H9 (cell line): ENCODE measurements around the gene PPP4R3B. TPM values are rescaled to one million over a fixed set of nuclear protein-coding genes. Genes with fewer than 3 reads are reported as not detected.
"Not testable (repeated sequence)": the region's sequence is repeated elsewhere in the genome, so short reads cannot be mapped to it uniquely, and the experiment has no call there.

Source experiments
- DNase-seq: peaks from one replicate; pipeline ENCODE4 v3.0.0-alpha.2; 2017
- H2AFZ ChIP-seq: one replicate; pipeline ENCODE4 v1.6.1; 2013; ENCODE audit warnings: mild to moderate bottlenecking, low read length, control low read depth, moderate library complexity
- H2AK5ac ChIP-seq: 2 replicates; pipeline ENCODE4 v1.6.1; 2013; ENCODE audit warnings: low read length, control low read depth, mixed read lengths; ENCODE audit not compliant: insufficient read length
- H2BK120ac ChIP-seq: one replicate; pipeline ENCODE4 v1.6.1; 2013; ENCODE audit warnings: low read depth, mild to moderate bottlenecking, low read length, control low read depth, inconsistent platforms; ENCODE audit not compliant: poor library complexity, severe bottlenecking
- H2BK12ac ChIP-seq: 2 replicates; pipeline ENCODE4 v1.6.1; 2013; ENCODE audit warnings: low read length, control low read depth, mixed read lengths, low read depth; ENCODE audit not compliant: insufficient read length
- H2BK15ac ChIP-seq: 2 replicates; pipeline ENCODE4 v1.6.1; 2013; ENCODE audit warnings: low read depth, low read length, control low read depth
- H2BK20ac ChIP-seq: one replicate; pipeline ENCODE4 v1.6.1; 2013; ENCODE audit warnings: low read depth, mild to moderate bottlenecking, low read length, control low read depth, inconsistent platforms; ENCODE audit not compliant: poor library complexity, severe bottlenecking
- H2BK5ac ChIP-seq: 2 replicates; pipeline ENCODE4 v1.6.1; 2013; ENCODE audit warnings: low read length, control low read depth, mixed read lengths; ENCODE audit not compliant: insufficient read length
- H3K14ac ChIP-seq: 2 replicates; pipeline ENCODE4 v1.6.1; 2013; ENCODE audit warnings: low read length, control low read depth; ENCODE audit not compliant: insufficient read depth
- H3K18ac ChIP-seq: 2 replicates; pipeline ENCODE4 v1.6.1; 2013; ENCODE audit warnings: low read depth, mild to moderate bottlenecking, mixed read lengths, low read length, control low read depth; ENCODE audit not compliant: insufficient read length
- H3K23ac ChIP-seq: 2 replicates; pipeline ENCODE4 v1.6.1; 2013; ENCODE audit warnings: low read length, control low read depth, mixed read lengths, low read depth; ENCODE audit not compliant: insufficient read length
- H3K23me2 ChIP-seq: 2 replicates; pipeline ENCODE4 v1.6.1; 2013; ENCODE audit warnings: low read depth, mild to moderate bottlenecking, mixed read lengths, low read length, control low read depth; ENCODE audit not compliant: insufficient read length, poor library complexity, severe bottlenecking
- H3K27ac ChIP-seq: 2 replicates; pipeline ENCODE4 v1.5.1; 2013; ENCODE audit warnings: low read length, control low read depth, mixed read lengths, low read depth; ENCODE audit not compliant: insufficient read length
- H3K27me3 ChIP-seq: 2 replicates; pipeline ENCODE4 v1.6.1; 2013; ENCODE audit warnings: low read length, control low read depth, inconsistent platforms; ENCODE audit not compliant: insufficient read depth
- H3K4ac ChIP-seq: 2 replicates; pipeline ENCODE4 v1.6.1; 2013; ENCODE audit warnings: low read depth, mild to moderate bottlenecking, control low read depth, inconsistent platforms, low read length, moderate library complexity
- H3K4me1 ChIP-seq: 2 replicates; pipeline ENCODE4 v1.6.1; 2013; ENCODE audit warnings: low read length, control low read depth, inconsistent platforms; ENCODE audit not compliant: insufficient read depth
- H3K4me2 ChIP-seq: 2 replicates; pipeline ENCODE4 v1.6.1; 2013; ENCODE audit warnings: low read length, control low read depth, mixed read lengths; ENCODE audit not compliant: insufficient read length, insufficient read depth
- H3K56ac ChIP-seq: 2 replicates; pipeline ENCODE4 v1.6.1; 2013; ENCODE audit warnings: low read depth, mild to moderate bottlenecking, mixed read lengths, low read length, control low read depth; ENCODE audit not compliant: insufficient read length
- H3K79me1 ChIP-seq: 2 replicates; pipeline ENCODE4 v1.6.1; 2013; ENCODE audit warnings: low read depth, mild to moderate bottlenecking, moderate library complexity, low read length, control low read depth, inconsistent platforms; ENCODE audit not compliant: insufficient read depth, poor library complexity, severe bottlenecking
- H3K79me2 ChIP-seq: 2 replicates; pipeline ENCODE4 v1.6.1; 2013; ENCODE audit warnings: low read length, control low read depth, inconsistent platforms; ENCODE audit not compliant: insufficient read depth
- H3K9ac ChIP-seq: 2 replicates; pipeline ENCODE4 v1.6.1; 2013; ENCODE audit warnings: low read length, control low read depth, mixed read lengths; ENCODE audit not compliant: insufficient read length; ENCODE audit errors: extremely low read depth
- H3K9me3 ChIP-seq: one replicate; pipeline ENCODE4 v1.6.1; 2013; ENCODE audit warnings: low read depth, low read length, inconsistent platforms; ENCODE audit not compliant: control insufficient read depth
- H3T11ph ChIP-seq: one replicate; pipeline ENCODE4 v1.6.1; 2013; ENCODE audit warnings: mild to moderate bottlenecking, low read length, control low read depth, inconsistent platforms
- H4K20me1 ChIP-seq: one replicate; pipeline ENCODE4 v1.6.1; 2013; ENCODE audit not compliant: control insufficient read depth, insufficient read length, insufficient read depth
- H4K5ac ChIP-seq: 2 replicates; pipeline ENCODE4 v1.6.1; 2013; ENCODE audit warnings: low read depth, mild to moderate bottlenecking, mixed read lengths, low read length, control low read depth; ENCODE audit not compliant: insufficient read length
- H4K8ac ChIP-seq: replicated peaks from 2 replicates; pipeline ENCODE4 v1.6.1; 2013; ENCODE audit warnings: low read length, control low read depth, mixed read lengths, low read depth; ENCODE audit not compliant: insufficient read length
- H4K91ac ChIP-seq: 2 replicates; pipeline ENCODE4 v1.6.1; 2013; ENCODE audit warnings: low read depth, mild to moderate bottlenecking, moderate library complexity, mixed read lengths, low read length, control low read depth; ENCODE audit not compliant: insufficient read length
- H3K27ac Mint-ChIP-seq, 3 experiments: 2 replicates in 2 of 3; 3 replicates in 1 of 3; pipeline ENCODE4 v1.8.0; 2020 to 2021; ENCODE audit warnings: mixed read lengths in 3 of 3, mild to moderate bottlenecking in 1 of 3, moderate library complexity in 1 of 3
- H3K27me3 Mint-ChIP-seq: 2 replicates; pipeline ENCODE4 v1.8.0; 2021; ENCODE audit warnings: low read depth, mild to moderate bottlenecking, moderate library complexity, mixed read lengths
- H3K36me3 Mint-ChIP-seq, 3 experiments: 2 replicates in 2 of 3; 3 replicates in 1 of 3; pipeline ENCODE4 v1.8.0; 2020 to 2021; ENCODE audit warnings: low read depth in 3 of 3, mixed read lengths in 3 of 3; ENCODE audit not compliant: insufficient read depth in 1 of 3
- H3K4me1 Mint-ChIP-seq, 2 experiments: 2 replicates each; pipeline ENCODE4 v1.8.0; 2020; ENCODE audit warnings: mixed read lengths in 2 of 2
- H3K4me3 Mint-ChIP-seq, 2 experiments: 2 replicates in 1 of 2; 3 replicates in 1 of 2; pipeline ENCODE4 v1.8.0; 2020 to 2021; ENCODE audit warnings: mild to moderate bottlenecking in 2 of 2, mixed read lengths in 2 of 2, moderate library complexity in 1 of 2
- H3K9me3 Mint-ChIP-seq, 2 experiments: 2 replicates in 1 of 2; 3 replicates in 1 of 2; pipeline ENCODE4 v1.8.0; 2020; ENCODE audit warnings: mild to moderate bottlenecking in 2 of 2, mixed read lengths in 2 of 2, moderate library complexity in 1 of 2
- CTCF ChIP-seq: fragments of 200-600 bp; sonication (generic); conservative IDR thresholded peaks from 3 replicates; pipeline ENCODE4 v1.8.0; 2021; ENCODE audit warnings: antibody characterized with exemption, mild to moderate bottlenecking
- WGBS: extraction: QIAGEN DNeasy Blood & Tissue Kit; methylation state at CpG from one replicate; pipeline ENCODE4 v1.1.7; 2013; ENCODE audit warnings: missing lambda C conversion rate, low lambda C conversion rate, mixed read lengths; ENCODE audit not compliant: insufficient read length; ENCODE audit errors: extremely low coverage; 5-methylcytosine and 5-hydroxymethylcytosine counted together
- total RNA-seq: library from RNA; stranded (reverse); gene quantifications from 2 replicates; pipeline ENCODE4 v1.2.1, GENCODE V29; 2021

PPP4R3B gene
- total RNA-seq, 1 experiment from 2014 or later = 37.6 TPM

- no peak overlapping the region for H4K91ac ChIP-seq
- WGBS = no CpG with 5 or more reads among the region's 11 CpGs
- H4K8ac ChIP-seq = no peak overlapping the region
- H3K18ac ChIP-seq = no peak overlapping the region
- no peak overlapping the region for H3K4ac ChIP-seq
- no peak overlapping the region for H4K5ac ChIP-seq
- Mint-ChIP-seq H3K4me1 (no peaks in the 10 kb centered on the region), H3K27me3 (no peaks in the 10 kb centered on the region), H3K9me3 (no peaks in the 10 kb centered on the region), H3K36me3 (peaks cover 5 to 43% (median 27%) of the 10 kb centered on the region in 3 experiments; a peak in 5 of 7 replicates), H3K4me3 (no peak overlapping the region), H3K27ac (no peak overlapping the region)
- H2AK5ac ChIP-seq = no peak overlapping the region
- H4K20me1 ChIP-seq = no peaks in the 10 kb centered on the region
- H3K27me3 ChIP-seq = no peaks in the 10 kb centered on the region
- H2BK5ac ChIP-seq = no peak overlapping the region
- H3K9me3 ChIP-seq = no peaks in the 10 kb centered on the region
- no peak overlapping the region for H3K4me2 ChIP-seq
- no peak overlapping the region for H3T11ph ChIP-seq
- no peaks in the 10 kb centered on the region for H3K79me2 ChIP-seq
- H3K23me2 ChIP-seq = no peaks in the 10 kb centered on the region
- no peaks in the 10 kb centered on the region for H3K4me1 ChIP-seq
- no peak overlapping the region for H3K14ac ChIP-seq
- no peak overlapping the region for H2BK120ac ChIP-seq
- H2AFZ ChIP-seq = no peak overlapping the region
- no peak overlapping the region for H3K9ac ChIP-seq
- H3K23ac ChIP-seq = no peak overlapping the region
- H2BK15ac ChIP-seq = no peak overlapping the region
- no peak for TF ChIP-seq CTCF
- H2BK12ac ChIP-seq = no peak overlapping the region
- H2BK20ac ChIP-seq = no peak overlapping the region
- no peaks in the 10 kb centered on the region for H3K79me1 ChIP-seq
- no peak for DNase-seq
- no peak overlapping the region for H3K56ac ChIP-seq
- H3K27ac ChIP-seq = no peak overlapping the region
Observed at GRCh38 chr2:55598056-55598795, 19.2 kb downstream of the PPP4R3B start.

- not testable (repeated sequence) for H3K56ac ChIP-seq, H3K4me2 ChIP-seq, H3K27me3 ChIP-seq, H3K23ac ChIP-seq, H2AFZ ChIP-seq, H3K27ac Mint-ChIP-seq, H2BK20ac ChIP-seq, H2BK12ac ChIP-seq, H3K27ac ChIP-seq, H3K27me3 Mint-ChIP-seq, H4K91ac ChIP-seq, H2BK5ac ChIP-seq, H3K4me1 ChIP-seq, H3K9me3 Mint-ChIP-seq, H4K20me1 ChIP-seq, DNase-seq, H3K4me1 Mint-ChIP-seq, H4K5ac ChIP-seq, H3K18ac ChIP-seq, H3K14ac ChIP-seq, H4K8ac ChIP-seq, H3K79me2 ChIP-seq, H3K9ac ChIP-seq, H3K9me3 ChIP-seq, H3K23me2 ChIP-seq, H3T11ph ChIP-seq, H3K4me3 Mint-ChIP-seq, H2BK120ac ChIP-seq, H2BK15ac ChIP-seq, H3K79me1 ChIP-seq, H2AK5ac ChIP-seq, H3K4ac ChIP-seq
- no CpG with 5 or more reads among the region's 6 CpGs for WGBS
- peaks cover 5 to 30% (median 16%) of the 10 kb centered on the region in 3 experiments; a peak in 5 of 7 replicates for H3K36me3 Mint-ChIP-seq
Observed at GRCh38 chr2:55596795-55597194, 20.6 kb downstream of the PPP4R3B start.
